SK-N-SH (cell line): ENCODE data around the gene TNFRSF1A. TPM values are rescaled to one million over a fixed set of nuclear protein-coding genes. Genes with fewer than 3 reads are reported as not detected.

Experiments
- CTCF ChIA-PET: fragments of 300-600, 350-600 bp; formaldehyde crosslinking; extraction: SDS; loops from one replicate; lab custom pipeline; 2021; lab: Yijun Ruan, JAX
- POLR2A ChIA-PET: fragments of 350-600 bp; sonication (Branson Sonifier 250); formaldehyde crosslinking; extraction: SDS; loops from one replicate; lab custom pipeline; 2020; ENCODE audit warnings: antibody characterized with exemption, inconsistent platforms; lab: Yijun Ruan, JAX
- DNase-seq: peaks from one replicate; pipeline ENCODE4 v3.0.0; 2012
- H2AFZ ChIP-seq: fragments of 200-600 bp; sonication (generic); 2 replicates; pipeline ENCODE4 v1.8.1; 2016; ENCODE audit warnings: antibody characterized with exemption, mild to moderate bottlenecking, low read depth
- H3F3A ChIP-seq: fragments of 200-600 bp; sonication (generic); replicated peaks from 2 replicates; pipeline ENCODE3; 2016; ENCODE audit warnings: antibody characterized with exemption, mild to moderate bottlenecking; ENCODE audit not compliant: insufficient read depth
- H3K27ac ChIP-seq, 2 experiments: fragments of 200-500 bp in 1 of 2; fragments of 200-600 bp in 1 of 2; sonication (Bioruptor generic) in 1 of 2; sonication (generic), shearing (Covaris generic) in 1 of 2; 2 replicates each; pipeline versions ENCODE4 v1.5.1 to v1.6.1; 2014 to 2016; ENCODE audit warnings: low read depth in 2 of 2, inconsistent platforms in 1 of 2, low read length in 1 of 2, mild to moderate bottlenecking in 1 of 2, mixed read lengths in 1 of 2
- H3K27me3 ChIP-seq: fragments of 200-600 bp; sonication (generic), shearing (Covaris generic); 2 replicates; pipeline ENCODE4 v1.6.1; 2016; ENCODE audit warnings: mixed run types; ENCODE audit not compliant: insufficient read depth
- H3K36me3 ChIP-seq, 2 experiments: fragments of 200-500 bp in 1 of 2; fragments of 200-600 bp in 1 of 2; sonication (Bioruptor generic) in 1 of 2; sonication (generic) in 1 of 2; replicated peaks in 1 of 2; 2 replicates each; pipeline versions ENCODE3 to v1.5.1; 2014 to 2016; ENCODE audit warnings: low read length in 1 of 2, mild to moderate bottlenecking in 1 of 2; ENCODE audit not compliant: insufficient read depth in 2 of 2, control insufficient read depth in 1 of 2
- H3K4me1 ChIP-seq, 2 experiments: fragments of 200-500 bp in 1 of 2; fragments of 200-600 bp in 1 of 2; sonication (Bioruptor generic) in 1 of 2; sonication (generic), shearing (Covaris generic) in 1 of 2; 2 replicates each; pipeline versions ENCODE4 v1.5.1 to v1.6.1; 2014 to 2016; ENCODE audit warnings: low read depth in 1 of 2, low read length in 1 of 2, mixed run types in 1 of 2; ENCODE audit not compliant: insufficient read depth in 2 of 2, control insufficient read depth in 1 of 2
- H3K4me2 ChIP-seq: fragments of 200-600 bp; sonication (generic), shearing (Covaris generic); 2 replicates; pipeline ENCODE4 v1.6.1; 2017; ENCODE audit warnings: mixed run types
- H3K4me3 ChIP-seq, 2 experiments: fragments of 200-500 bp in 1 of 2; fragments of 200-600 bp in 1 of 2; sonication (Bioruptor generic) in 1 of 2; sonication (generic), shearing (Covaris generic) in 1 of 2; 2 replicates each; pipeline versions ENCODE4 v1.5.1 to v1.8.1; 2014 to 2016; ENCODE audit warnings: low read depth in 2 of 2, inconsistent platforms in 1 of 2, low read length in 1 of 2, mild to moderate bottlenecking in 1 of 2, mixed read lengths in 1 of 2, moderate library complexity in 1 of 2
- H3K79me2 ChIP-seq: fragments of 200-600 bp; sonication (generic); 2 replicates; pipeline ENCODE4 v1.8.1; 2017; ENCODE audit warnings: mild to moderate bottlenecking; ENCODE audit not compliant: insufficient read depth
- H3K9ac ChIP-seq: fragments of 200-600 bp; sonication (generic); 2 replicates; pipeline ENCODE4 v1.6.1; 2017; ENCODE audit warnings: mixed run types
- H3K9me2 ChIP-seq: fragments of 200-600 bp; sonication (generic); 2 replicates; pipeline ENCODE4 v1.6.1; 2017; ENCODE audit warnings: mixed run types
- H3K9me3 ChIP-seq: fragments of 200-600 bp; sonication (generic); 2 replicates; pipeline ENCODE4 v1.6.1; 2017; ENCODE audit warnings: mixed run types, mild to moderate bottlenecking, moderate library complexity
- H4K20me1 ChIP-seq: fragments of 200-600 bp; sonication (generic); 2 replicates; pipeline ENCODE4 v1.6.1; 2017; ENCODE audit warnings: mild to moderate bottlenecking, mixed run types; ENCODE audit not compliant: insufficient read depth
- FOSL2 ChIP-seq: IDR thresholded peaks from 2 replicates; pipeline ENCODE4 v1.4.0; 2012; ENCODE audit warnings: low read depth, mild to moderate bottlenecking, moderate library complexity, borderline replicate concordance
- GABPA ChIP-seq: IDR thresholded peaks from 2 replicates; pipeline ENCODE4 v1.4.0; 2012; ENCODE audit warnings: low read depth, mild to moderate bottlenecking
- MEF2A ChIP-seq: IDR thresholded peaks from 2 replicates; pipeline ENCODE4 v1.4.0; 2012; ENCODE audit warnings: low read depth, borderline replicate concordance
- NFIC ChIP-seq: IDR thresholded peaks from 2 replicates; pipeline ENCODE4 v1.4.0; 2012; ENCODE audit warnings: borderline replicate concordance
- NRF1 ChIP-seq: IDR thresholded peaks from 2 replicates; pipeline ENCODE4 v1.6.1; 2012; ENCODE audit warnings: low read depth, mild to moderate bottlenecking, low read length
- POLR2AphosphoS5 ChIP-seq: IDR thresholded peaks from 2 replicates; pipeline ENCODE4 v1.6.1; 2012; ENCODE audit warnings: low read depth, low read length
- RCOR1 ChIP-seq: fragments of 150-350 bp; IDR thresholded peaks from 2 replicates; pipeline ENCODE4 v1.6.1; 2017; ENCODE audit warnings: antibody characterized with exemption, low read length
- SIN3A ChIP-seq: IDR thresholded peaks from 2 replicates; pipeline ENCODE4 v1.6.1; 2012; ENCODE audit warnings: low read depth, mild to moderate bottlenecking, low read length, moderate library complexity, borderline replicate concordance
- TAF1 ChIP-seq: IDR thresholded peaks from 2 replicates; pipeline ENCODE4 v1.6.1; 2012; ENCODE audit warnings: low read depth, mild to moderate bottlenecking, low read length, moderate library complexity, borderline replicate concordance
- TCF12 ChIP-seq: IDR thresholded peaks from 2 replicates; pipeline ENCODE4 v1.4.0; 2012
- WGBS: methylation state at CpG from one replicate; pipeline ENCODE4 v1.1.6; 2017; ENCODE audit warnings: low lambda C conversion rate; 5-methylcytosine and 5-hydroxymethylcytosine counted together
- polyA plus RNA-seq, 3 experiments: library from polyadenylated mRNA; depleted of rRNA; stranded (reverse); fragments of >200 nt; gene quantifications; 2 replicates each; pipeline ENCODE4 v1.2.3, GENCODE V29; 2012
- TF ChIP-seq, protein P1 (sequence below): fragments of 200-600 bp; sonication (generic); IDR thresholded peaks from 2 replicates; pipeline ENCODE4 v1.6.1; 2017; ENCODE audit warnings: antibody characterized with exemption, mild to moderate bottlenecking, moderate library complexity
- TF ChIP-seq, protein P2 (sequence below): IDR thresholded peaks from 2 replicates; pipeline ENCODE4; 2012
- TF ChIP-seq, protein P3 (sequence below): IDR thresholded peaks from 2 replicates; pipeline ENCODE4 v1.6.1; 2012; ENCODE audit warnings: mild to moderate bottlenecking, low read depth, low read length, moderate library complexity
- TF ChIP-seq, protein P4 (sequence below): IDR thresholded peaks from 2 replicates; pipeline ENCODE4 v1.4.0; 2012; ENCODE audit warnings: low read depth

The TNFRSF1A gene
- polyA plus RNA-seq, 1 of the 3 experiments (the other 2 are of a cell fraction), result 92.9 TPM

DNA sequence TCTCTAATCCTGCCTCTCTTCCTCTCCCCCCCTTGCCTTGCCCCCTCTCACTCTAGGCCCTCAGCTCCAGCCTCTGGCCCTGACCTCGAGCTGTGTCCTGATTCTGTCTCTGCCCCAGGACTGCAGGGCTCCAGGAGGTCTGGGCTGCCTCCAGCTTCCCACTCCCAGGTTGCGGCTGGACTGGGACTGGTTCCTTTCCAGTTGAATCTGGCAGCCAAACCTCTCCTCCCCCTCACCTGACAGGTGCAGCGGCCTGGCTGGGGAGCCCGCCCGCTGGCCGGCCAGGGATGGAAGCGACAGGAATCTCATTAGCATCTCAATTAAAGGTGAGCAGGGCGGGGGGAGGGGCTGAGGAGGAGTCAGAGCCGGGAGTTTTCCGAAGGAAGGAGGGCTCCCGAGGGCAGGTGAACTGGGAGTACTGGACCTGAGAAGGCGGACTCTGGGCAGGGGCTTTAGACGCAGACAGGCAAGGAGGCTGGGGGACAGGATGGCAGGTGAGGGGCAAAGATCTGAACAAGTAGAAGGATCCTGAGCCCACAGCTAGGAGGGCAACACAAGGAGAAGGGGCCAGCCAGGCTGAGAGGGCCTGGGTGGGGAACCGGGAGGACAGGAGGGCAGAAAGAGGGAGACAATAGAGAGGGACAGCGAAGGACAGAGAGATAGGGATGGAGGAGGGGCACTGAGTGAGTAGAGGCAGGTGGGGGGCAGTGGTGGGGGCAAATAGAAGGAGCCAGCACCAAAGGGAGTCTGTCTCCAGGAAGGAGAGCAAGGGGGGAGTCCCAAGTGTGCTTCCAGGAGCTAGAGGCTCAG, 33.6 kb upstream of the TNFRSF1A start, which contains the start of gene SCNN1A (continued):
- TF ChIP-seq, protein P1, sequence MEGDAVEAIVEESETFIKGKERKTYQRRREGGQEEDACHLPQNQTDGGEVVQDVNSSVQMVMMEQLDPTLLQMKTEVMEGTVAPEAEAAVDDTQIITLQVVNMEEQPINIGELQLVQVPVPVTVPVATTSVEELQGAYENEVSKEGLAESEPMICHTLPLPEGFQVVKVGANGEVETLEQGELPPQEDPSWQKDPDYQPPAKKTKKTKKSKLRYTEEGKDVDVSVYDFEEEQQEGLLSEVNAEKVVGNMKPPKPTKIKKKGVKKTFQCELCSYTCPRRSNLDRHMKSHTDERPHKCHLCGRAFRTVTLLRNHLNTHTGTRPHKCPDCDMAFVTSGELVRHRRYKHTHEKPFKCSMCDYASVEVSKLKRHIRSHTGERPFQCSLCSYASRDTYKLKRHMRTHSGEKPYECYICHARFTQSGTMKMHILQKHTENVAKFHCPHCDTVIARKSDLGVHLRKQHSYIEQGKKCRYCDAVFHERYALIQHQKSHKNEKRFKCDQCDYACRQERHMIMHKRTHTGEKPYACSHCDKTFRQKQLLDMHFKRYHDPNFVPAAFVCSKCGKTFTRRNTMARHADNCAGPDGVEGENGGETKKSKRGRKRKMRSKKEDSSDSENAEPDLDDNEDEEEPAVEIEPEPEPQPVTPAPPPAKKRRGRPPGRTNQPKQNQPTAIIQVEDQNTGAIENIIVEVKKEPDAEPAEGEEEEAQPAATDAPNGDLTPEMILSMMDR, result no peak
- TF ChIP-seq TAF1, result no peak
- no peak for TF ChIP-seq MEF2A
- TF ChIP-seq, protein P2, sequence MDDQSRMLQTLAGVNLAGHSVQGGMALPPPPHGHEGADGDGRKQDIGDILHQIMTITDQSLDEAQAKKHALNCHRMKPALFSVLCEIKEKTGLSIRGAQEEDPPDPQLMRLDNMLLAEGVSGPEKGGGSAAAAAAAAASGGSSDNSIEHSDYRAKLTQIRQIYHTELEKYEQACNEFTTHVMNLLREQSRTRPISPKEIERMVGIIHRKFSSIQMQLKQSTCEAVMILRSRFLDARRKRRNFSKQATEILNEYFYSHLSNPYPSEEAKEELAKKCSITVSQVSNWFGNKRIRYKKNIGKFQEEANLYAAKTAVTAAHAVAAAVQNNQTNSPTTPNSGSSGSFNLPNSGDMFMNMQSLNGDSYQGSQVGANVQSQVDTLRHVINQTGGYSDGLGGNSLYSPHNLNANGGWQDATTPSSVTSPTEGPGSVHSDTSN, result no peak

DNA sequence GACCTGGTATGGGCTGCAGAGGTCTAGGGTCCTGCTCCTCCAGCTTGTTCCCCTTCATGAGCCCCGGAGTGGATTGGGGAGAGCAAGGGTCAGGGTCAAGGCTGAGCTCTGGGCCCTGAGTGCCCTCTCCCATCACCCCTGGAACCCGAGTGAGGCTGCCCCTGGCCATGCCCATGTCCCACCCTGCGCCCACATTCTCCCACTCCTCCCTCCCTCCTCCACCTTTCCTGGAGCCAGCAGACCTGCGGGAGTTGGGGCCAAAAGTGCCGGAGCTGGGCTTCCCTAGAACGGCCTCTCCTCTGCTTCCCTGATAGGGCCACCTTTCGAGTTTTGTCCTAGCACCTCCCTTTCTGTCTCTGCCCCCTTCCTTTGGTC, 32.9 kb upstream of the TNFRSF1A start:
- TF ChIP-seq, protein P3, sequence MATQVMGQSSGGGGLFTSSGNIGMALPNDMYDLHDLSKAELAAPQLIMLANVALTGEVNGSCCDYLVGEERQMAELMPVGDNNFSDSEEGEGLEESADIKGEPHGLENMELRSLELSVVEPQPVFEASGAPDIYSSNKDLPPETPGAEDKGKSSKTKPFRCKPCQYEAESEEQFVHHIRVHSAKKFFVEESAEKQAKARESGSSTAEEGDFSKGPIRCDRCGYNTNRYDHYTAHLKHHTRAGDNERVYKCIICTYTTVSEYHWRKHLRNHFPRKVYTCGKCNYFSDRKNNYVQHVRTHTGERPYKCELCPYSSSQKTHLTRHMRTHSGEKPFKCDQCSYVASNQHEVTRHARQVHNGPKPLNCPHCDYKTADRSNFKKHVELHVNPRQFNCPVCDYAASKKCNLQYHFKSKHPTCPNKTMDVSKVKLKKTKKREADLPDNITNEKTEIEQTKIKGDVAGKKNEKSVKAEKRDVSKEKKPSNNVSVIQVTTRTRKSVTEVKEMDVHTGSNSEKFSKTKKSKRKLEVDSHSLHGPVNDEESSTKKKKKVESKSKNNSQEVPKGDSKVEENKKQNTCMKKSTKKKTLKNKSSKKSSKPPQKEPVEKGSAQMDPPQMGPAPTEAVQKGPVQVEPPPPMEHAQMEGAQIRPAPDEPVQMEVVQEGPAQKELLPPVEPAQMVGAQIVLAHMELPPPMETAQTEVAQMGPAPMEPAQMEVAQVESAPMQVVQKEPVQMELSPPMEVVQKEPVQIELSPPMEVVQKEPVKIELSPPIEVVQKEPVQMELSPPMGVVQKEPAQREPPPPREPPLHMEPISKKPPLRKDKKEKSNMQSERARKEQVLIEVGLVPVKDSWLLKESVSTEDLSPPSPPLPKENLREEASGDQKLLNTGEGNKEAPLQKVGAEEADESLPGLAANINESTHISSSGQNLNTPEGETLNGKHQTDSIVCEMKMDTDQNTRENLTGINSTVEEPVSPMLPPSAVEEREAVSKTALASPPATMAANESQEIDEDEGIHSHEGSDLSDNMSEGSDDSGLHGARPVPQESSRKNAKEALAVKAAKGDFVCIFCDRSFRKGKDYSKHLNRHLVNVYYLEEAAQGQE, result no peak
- no peak for TF ChIP-seq NRF1
- no peak for TF ChIP-seq RCOR1
- no peak for TF ChIP-seq POLR2AphosphoS5
- no peak for TF ChIP-seq TCF12
- no peak for TF ChIP-seq SIN3A
- no peak for TF ChIP-seq NFIC
- TF ChIP-seq, protein P4, sequence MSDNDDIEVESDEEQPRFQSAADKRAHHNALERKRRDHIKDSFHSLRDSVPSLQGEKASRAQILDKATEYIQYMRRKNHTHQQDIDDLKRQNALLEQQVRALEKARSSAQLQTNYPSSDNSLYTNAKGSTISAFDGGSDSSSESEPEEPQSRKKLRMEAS, result no peak
- TF ChIP-seq, protein P1, result no peak
- no peak for TF ChIP-seq FOSL2
- no peak for TF ChIP-seq GABPA
- H3K4me1 ChIP-seq, result peaks cover 16 to 33% of the 10 kb centered on the region in 2 experiments; a peak in 3 of 4 replicates
- no peak overlapping the region for H2AFZ ChIP-seq
- no peak for DNase-seq
- no peak overlapping the region for H3K27ac ChIP-seq
- no peaks in the 10 kb centered on the region for H3K27me3 ChIP-seq
- no peak overlapping the region for H3K4me3 ChIP-seq
- H4K20me1 ChIP-seq, result no peaks in the 10 kb centered on the region
- CTCF ChIA-PET, result interaction anchor here (0.9 to 1.4 kb wide), 3 partner anchors 17 to 337 kb away, joined by 3 read pairs; no protein-coding TSS in a partner anchor
- H3K9me3 ChIP-seq, result no peaks in the 10 kb centered on the region
- H3K4me2 ChIP-seq, result no peak overlapping the region
- H3K9ac ChIP-seq, result no peak overlapping the region
- POLR2A ChIA-PET, result no interaction called here
- H3K9me2 ChIP-seq, result no peaks in the 10 kb centered on the region
- peaks cover 16% of the 10 kb centered on the region for H3F3A ChIP-seq
- no peaks in the 10 kb centered on the region for H3K79me2 ChIP-seq
- WGBS, result 93% methylated on average over 5 of the region's 7 CpGs
- H3K36me3 ChIP-seq, result no peaks in the 10 kb centered on the region
